ENCODE results near the gene NCKAP5.

DNA sequence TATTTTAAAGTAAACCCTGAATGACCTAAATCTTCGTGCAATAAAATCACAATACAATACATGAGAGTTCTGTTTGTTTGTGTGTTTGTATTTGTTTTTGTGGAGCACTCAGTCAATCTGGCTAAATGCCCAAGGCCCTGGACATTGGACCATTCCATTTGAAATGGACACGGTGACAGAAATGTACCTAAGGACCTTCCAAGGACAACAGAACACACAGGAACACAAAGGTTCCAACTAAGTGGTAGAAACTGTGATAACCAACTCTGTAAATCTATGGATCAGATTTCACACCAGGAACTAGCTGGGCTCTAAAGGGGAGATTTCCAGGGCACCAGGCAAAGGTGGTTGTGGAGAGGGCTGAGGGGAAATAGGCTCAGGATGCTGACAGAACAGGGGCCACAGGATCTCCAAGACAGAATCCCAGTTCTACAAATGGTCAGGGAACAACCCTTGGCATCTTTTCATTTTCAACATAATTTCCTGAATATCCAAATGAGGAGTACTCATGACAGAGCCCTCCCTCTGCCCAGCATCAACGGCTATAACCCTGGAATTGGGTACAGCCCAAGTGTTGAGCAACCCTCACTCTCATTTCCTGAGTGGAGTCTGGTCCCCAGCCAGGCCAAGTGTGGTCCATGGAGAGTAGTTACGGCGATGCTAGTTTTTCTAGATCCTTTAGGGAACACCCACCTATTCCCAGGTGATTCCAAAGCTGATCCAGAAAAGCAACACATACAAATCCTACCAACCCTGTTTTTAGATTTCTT, 78.4 kb downstream of the NCKAP5 start:
- TF ChIP-seq, protein P1, sequence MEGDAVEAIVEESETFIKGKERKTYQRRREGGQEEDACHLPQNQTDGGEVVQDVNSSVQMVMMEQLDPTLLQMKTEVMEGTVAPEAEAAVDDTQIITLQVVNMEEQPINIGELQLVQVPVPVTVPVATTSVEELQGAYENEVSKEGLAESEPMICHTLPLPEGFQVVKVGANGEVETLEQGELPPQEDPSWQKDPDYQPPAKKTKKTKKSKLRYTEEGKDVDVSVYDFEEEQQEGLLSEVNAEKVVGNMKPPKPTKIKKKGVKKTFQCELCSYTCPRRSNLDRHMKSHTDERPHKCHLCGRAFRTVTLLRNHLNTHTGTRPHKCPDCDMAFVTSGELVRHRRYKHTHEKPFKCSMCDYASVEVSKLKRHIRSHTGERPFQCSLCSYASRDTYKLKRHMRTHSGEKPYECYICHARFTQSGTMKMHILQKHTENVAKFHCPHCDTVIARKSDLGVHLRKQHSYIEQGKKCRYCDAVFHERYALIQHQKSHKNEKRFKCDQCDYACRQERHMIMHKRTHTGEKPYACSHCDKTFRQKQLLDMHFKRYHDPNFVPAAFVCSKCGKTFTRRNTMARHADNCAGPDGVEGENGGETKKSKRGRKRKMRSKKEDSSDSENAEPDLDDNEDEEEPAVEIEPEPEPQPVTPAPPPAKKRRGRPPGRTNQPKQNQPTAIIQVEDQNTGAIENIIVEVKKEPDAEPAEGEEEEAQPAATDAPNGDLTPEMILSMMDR (conservative IDR thresholded peaks at IDR 0.05; ENCODE audit: low read depth, low read length), result no peak
- TF ChIP-seq EZH2 (IDR thresholded peaks at IDR 0.05; ENCODE audit: low read length, unreplicated experiment) (no peak), EZH2phosphoT487 (IDR thresholded peaks at IDR 0.05; ENCODE audit: borderline replicate concordance, low read length) (no peak)

All from PC-3 (cell line).